GM12872 (cell line): ENCODE data around the gene DCAF4.

Experiments used
- TF ChIP-seq, protein P1 (sequence below): IDR thresholded peaks from 3 replicates; pipeline ENCODE4 v1.5.1; 2011; ENCODE audit warnings: low read depth, mild to moderate bottlenecking, low read length, moderate library complexity; ENCODE audit not compliant: insufficient read depth

DCAF4 gene

DNA sequence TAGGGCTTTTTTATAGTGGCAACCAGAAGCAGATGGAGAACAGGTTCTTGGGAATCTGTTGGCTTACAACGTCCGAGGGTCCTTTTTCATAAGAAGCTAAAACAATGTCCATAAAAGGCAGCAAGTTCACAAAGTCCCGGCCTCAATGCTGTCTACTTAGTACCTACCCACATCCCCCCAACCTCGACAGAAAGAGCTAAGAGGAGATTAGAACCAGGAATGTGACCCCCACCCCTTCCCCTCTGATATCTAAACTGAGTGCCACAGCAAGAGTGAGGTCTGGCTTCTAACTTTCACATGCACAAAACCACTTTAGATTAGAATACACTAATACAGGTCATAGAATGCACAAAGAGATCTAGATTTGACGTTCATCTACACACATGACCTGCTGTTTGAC, 36.9 kb upstream of the DCAF4 start:
- TF ChIP-seq, protein P1, sequence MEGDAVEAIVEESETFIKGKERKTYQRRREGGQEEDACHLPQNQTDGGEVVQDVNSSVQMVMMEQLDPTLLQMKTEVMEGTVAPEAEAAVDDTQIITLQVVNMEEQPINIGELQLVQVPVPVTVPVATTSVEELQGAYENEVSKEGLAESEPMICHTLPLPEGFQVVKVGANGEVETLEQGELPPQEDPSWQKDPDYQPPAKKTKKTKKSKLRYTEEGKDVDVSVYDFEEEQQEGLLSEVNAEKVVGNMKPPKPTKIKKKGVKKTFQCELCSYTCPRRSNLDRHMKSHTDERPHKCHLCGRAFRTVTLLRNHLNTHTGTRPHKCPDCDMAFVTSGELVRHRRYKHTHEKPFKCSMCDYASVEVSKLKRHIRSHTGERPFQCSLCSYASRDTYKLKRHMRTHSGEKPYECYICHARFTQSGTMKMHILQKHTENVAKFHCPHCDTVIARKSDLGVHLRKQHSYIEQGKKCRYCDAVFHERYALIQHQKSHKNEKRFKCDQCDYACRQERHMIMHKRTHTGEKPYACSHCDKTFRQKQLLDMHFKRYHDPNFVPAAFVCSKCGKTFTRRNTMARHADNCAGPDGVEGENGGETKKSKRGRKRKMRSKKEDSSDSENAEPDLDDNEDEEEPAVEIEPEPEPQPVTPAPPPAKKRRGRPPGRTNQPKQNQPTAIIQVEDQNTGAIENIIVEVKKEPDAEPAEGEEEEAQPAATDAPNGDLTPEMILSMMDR = no peak

DNA sequence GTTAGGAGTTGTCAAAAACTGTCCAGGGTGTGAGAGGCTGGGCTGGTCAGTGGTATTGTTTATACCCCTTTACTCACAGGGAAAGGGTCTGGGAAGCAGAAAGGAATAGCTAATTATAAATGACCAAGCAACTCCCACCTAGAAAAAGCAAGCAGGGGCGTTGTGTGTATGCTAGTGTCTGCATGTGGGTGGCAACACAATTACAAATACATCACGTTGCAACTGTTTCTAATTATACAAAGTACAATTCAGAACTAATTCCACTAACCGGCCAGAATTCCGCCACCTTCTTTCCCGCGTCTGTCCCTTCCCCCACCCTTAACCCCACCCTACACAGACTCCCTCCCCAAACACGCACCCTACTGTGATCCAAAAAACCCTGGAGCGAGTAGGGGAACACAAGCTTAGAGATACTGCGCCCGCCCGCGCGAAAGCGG, 34.6 kb upstream of the DCAF4 start:
- TF ChIP-seq, protein P1 = no peak

DNA sequence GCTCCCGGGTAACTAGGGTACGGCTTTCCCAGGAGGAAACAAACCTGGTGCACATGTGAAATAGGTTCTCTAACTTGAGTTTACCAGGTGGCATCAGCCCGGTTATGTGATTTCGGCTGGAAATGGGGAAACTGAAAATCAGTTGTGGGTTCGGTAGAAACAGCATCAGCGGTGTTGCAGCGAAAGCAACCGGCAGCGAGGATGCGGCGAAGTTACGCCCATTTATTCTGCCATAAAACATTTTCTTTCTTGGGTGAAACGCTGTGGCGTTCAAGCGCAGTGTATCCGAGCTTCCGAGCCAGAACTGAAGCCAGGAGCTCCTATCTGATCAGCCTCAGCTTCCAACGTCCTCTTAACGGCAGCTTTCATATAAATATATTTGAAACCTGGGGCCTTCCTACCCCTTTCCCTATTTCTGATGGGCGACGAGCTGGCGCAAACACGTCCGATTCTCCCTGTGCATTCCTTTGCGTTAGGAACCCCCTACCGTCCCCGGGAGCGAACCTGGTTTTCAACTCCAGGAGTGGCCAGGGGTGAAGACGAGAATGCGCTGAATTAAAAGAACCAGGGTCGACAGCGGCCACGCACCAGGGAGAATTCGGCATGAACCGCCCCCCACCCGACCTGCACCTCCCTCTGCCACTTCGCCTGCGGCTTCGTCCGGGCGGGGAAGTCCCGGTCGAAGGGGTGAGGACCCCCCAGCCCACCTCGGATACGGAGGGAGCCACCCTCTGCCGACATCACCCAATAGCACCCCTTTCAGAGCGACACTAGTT, 34.0 kb upstream of the DCAF4 start:
- TF ChIP-seq, protein P1 = no peak

DNA sequence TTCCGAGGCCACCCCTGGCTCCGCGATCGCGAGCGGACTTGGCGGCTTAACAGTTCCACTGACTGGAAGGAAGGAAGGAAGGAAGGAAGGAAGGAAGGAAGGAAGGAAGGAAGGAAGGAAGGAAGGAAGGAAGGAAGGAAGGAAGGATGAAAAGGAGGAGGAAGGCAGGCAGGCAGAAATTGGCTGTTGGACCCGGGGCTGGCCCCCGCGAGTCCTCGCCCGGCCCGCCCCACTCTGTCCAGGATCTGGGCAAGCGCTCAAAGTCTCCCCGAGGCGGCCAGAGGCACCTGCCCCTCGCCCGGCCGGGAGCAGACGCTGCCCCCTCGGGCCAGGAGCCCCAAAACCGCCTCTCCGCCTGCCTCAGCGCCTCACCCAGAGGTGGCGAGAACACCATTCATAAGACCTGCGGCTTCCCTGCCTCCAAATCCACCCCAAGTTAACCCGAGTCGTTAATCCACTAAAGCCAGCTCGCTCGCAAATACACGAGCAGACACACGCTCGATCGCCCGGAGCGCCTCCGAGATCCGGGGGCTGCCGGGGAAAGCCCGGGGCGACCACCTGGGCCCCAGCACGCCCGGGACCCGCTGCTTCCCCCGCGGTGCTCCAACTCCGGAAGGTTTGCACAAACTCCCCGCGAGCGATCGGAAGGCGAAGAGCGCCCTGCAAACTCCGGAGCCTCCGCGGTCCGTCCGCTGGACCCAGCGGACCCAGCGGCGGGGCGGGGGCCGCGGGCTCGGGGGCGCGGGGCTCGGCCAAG, 33.2 kb upstream of the DCAF4 start:
- TF ChIP-seq, protein P1 = no peak

DNA sequence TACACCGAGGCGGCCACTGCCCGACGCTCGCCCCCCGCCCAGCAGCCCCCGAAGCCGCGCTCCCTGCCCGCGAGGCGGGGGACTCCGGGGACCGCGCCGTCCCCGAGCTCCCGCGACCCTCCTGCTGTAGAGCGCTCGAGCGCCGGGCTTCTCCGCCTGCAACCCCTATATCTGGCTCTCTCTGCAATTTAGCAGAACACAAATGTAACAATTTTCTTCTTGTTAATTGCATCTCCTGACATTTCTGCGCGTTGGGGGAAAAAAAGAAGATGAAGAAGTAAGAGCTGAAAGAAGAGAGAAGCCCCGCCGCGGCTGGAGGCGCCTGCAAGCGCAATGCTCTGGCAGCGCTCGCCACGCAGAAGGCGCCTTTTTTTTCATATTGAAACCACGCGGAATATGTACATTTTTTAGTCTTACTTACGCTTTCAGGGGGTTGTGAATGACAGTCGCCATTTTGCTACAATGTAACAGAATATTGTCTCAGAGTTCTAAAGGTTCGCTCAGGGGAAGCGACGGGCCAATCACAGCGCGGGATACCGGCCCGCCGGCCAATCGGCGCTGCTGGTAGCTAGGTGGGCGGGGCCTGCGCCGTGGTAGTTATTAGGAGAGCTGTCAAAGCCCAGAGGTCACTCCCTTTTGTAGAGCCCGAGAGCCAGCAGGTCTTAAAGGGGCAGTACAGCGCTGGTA, 32.5 kb upstream of the DCAF4 start, which contains the start of gene DPF3:
Gene DPF3 (minus strand): TSS at position 466 of the 687 bp plus-strand sequence. CDS start 13 bp downstream, at position 453.
- TF ChIP-seq, protein P1 = no peak

DNA sequence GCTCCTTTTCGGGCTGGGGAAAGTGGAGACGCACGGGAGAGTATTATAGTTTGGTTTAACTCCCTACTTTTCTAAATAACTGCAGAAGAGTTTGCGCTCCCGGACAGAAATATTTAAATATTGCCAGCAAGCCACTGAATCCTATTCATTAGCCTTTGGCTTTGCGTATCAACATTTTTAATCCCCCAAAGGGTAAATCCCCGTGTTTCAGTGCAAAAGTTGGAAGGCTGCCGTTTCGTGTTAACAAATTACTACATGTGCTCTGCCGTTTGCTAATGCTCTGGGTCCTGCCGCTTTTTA, 32.0 kb upstream of the DCAF4 start:
- TF ChIP-seq, protein P1 = no peak
